GM18508 (cell line): Measurements from ENCODE around the gene MUC5B.

Experiments
- ATAC-seq: cut with Tn5 transposase; IDR thresholded peaks from one replicate; pipeline ENCODE4 v1.9.1; 2021; ENCODE audit warnings: moderate number of reproducible peaks; ENCODE audit not compliant: insufficient read depth, unreplicated experiment

The MUC5B gene

DNA sequence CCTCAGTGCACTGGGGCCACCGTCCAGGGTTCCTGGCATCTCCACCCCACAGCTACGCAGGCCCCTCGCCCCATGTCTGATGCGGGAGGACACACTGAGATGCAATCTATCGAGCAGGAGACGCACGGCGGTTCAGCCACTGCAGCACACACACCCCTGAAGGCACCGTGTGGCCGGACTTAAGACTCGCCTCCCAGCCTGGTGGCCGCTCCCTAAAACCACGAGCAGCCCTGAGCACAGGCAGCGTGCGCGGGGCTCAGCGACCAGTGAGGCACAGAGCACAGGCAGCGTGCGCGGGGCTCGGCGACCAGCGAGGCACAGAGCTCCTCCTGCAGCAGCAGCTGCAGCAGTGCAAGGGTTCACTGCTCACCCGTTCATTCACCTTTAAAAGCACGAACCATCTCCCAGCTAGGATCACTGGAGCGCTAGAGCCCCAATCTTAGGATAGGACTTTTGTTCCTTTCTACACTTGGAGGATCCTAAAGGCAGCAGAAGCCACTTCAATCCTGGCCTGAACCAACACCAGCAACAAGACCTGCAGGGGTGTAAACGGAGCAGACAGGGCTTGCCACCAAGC, 55.2 kb downstream of the MUC5B start:
- no peak for ATAC-seq

DNA sequence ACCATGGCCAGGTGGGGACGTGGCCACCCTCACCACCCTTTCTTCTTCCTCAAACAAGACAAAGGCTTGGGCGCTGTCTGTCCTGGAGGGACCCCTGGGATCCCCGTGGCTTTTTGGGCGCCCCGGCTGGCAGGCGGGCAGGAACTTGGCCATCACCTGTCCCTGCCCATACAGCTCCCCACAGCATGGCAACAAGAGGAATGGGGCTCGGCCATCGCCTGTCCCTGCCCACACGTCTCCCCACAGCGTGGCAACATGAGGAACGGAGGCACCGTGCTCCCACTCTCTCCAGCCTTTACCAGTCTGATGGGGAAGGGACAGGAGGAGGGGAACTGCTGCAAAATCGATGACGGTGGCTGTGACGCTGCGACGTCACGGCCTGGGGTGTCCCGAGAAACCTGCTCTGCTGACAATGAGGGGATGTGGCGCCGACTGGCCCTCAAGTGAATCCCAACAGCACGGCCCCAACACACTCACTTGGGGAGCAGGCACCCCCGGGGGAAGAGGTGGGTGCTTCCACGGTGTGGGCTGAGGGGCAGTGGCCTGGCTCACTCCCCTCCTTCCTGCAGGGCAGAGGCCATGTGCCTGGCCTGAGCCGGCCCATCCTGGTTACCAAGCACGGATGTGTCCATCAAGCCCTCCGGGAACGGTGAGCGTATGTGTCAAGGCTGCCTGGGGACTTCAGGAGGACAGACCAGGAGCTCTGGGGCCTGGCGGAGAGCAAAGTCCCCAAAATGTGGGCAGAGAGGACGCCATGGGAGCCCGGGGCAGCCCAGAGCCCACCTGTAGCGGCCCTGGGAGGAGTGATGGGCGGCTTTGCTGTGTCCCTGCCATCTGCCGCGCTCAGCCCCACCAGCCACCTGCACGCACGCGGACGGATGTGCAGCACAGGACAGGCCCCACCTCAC, 56.2 kb downstream of the MUC5B start:
- no peak for ATAC-seq

DNA sequence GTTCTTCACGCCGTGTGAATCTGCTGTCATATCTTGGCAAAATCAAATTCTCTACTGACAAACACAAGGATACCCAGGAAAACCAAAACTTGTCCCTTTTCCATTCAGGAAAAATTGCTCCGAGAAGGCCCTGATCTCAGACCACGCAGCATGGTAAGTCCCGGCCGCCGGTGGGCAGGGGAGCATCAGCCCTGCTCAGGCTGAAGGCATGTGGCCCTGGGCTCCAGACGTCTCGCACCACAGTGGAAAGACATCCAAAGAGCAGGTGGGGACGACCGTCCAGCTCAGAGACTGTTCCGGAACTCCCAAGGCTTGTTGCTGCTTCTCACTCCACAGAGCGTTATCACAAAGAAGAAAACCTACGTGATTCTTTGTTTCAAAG, 56.8 kb downstream of the MUC5B start:
- no peak for ATAC-seq

DNA sequence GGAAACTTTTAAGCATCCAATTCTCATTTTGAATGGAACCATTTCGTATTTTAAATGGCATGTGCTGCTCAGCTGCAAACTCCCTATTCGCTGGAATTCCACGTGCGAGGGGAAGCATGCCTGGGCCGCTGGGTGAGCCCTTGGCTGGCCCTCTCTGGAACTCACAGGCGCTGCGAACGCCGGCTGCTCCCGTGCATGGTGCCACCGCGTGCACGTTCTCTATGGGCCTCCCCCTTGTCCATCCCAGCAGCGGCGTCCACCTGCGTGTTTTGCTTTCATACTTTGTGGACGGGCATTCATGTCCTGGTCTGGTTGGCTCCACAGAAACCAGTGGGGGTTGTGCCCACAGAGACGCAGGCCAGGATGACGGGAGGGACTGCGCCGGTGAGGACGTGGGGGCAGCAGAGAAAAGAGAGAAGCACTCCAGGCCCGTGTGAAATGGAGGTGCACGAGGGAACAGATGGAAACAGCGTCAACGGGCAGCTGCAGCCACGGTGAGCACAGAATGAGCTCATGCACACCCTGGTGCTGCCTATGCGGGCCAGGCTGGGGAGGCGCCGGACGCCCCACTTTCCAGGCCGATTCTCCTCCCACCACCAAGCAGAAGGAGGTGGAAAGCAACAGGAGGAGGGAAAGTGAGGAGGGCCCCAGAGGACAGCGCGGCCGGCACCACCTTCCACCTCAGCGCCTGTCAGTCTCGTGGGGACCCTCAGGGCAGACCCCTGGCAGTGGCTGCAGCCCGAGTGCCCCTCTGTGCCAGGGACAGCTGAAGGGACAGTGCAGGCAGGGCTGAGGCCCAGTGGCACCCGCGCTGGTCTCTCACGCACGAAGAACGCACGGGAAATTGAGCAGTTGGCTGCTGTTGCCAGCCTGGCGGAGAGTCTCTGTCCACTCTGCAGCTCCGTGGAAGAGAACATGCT, 57.5 kb downstream of the MUC5B start:
- no peak for ATAC-seq

DNA sequence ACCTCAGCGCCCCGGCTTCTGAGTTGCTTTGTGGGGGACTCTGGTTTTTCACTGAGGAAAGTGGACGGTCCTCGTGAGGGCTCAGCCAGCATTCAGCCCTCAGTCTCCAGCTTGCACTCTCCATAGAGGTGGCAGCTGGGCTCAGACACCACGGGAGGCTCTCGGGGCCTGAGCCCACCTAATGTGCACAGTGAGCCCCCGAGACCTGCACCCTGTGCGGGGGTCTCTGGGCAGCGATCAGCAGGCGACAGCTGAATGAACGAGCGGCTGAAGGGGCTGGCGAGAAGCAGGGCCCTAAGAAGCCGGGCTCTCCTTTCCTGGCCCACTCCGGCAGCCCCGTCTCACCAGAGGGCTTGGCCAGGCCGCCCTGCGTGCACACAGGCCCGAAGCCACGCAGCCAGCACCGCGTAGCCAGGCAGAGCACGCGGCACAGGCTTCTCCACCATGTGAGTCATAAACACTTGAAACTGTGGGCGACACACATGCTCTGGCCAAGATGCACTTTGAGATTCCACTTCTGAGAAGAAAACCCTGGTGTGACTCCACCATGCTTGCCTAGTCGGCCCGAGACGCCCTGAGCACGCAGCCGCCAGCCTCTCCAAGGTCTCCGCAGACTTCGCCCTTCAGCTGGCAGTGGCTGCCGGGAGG, 58.6 kb downstream of the MUC5B start:
- no peak for ATAC-seq

DNA sequence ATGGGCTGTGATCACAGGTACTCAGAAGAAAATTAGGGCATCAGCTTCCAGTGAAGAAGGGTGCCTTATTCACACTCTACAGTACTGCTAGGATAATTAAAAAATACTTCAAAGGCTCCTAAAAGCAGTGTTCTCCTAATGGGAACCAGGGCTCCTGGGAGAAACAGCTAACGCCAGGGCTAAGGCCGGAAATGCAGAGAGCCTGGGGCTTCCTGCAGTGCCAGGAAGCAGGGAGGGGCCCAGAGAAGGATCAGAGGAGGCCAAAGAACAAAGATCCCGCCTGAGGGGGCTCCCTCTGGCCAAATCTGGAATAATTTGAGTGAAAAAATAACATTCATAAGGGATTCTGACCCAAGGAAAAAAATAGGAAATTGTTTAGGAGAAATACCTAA, 59.1 kb downstream of the MUC5B start:
- no peak for ATAC-seq

DNA sequence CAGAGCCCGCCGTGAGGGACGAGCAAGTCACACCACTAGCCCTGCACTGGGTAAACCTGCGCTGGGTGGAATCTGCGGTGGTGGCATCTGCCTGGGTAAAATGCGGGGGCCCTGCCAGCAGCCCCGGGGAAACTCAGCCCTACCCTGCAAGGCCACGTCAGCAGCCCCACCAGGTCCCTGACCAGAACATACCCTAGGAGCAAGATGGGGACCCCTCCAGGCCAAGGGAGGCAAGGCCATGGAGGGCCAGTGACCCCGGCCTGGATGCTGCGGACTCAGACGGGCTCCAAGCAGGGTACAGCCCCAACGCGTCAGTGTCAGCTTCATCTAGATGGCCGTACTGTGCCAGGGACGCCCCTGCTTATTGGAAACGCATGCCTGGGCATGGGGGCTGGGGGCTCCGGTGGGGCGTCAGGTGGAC, 60.2 kb downstream of the MUC5B start:
- ATAC-seq: no peak

DNA sequence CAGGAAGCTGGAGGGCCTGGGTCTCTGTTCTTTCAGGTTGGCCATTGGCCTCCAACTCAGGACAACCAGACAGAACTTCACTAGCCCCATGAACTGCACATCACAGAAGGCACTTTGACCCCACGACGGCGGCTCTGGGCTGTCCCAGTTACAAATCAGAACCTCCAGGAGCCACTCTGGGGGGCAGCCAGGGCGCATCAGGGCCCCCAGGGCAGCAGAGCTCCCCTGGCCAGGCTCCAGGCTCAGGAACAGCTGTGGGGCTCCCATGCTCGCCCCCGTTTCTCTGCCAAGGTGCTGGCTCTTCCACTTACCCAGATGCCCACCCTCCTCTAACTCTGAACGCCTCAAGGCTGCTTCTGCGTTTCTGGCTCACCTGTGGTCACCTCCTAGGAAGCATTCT, 61.0 kb downstream of the MUC5B start:
- ATAC-seq: no peak

DNA sequence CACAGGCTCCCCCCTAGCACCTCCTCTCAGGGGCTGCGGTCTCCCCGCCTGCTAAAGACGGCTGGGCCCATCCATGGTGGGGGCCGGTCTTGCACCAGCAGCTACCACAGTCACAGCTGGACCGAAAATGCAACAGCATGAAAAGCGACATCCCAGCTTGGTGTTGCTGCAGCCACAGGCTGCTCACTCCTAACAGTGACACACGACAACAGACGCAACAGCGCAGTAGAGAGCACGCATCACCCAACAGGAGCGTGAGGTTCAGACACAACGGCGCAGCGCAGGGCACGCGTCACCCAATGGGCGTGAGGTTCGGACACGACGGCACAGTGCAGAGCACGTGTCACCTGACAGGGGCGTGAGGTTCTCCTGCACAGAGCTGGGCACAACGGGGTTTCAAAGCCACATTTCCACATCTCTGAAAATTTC, 62.5 kb downstream of the MUC5B start:
- no peak for ATAC-seq

DNA sequence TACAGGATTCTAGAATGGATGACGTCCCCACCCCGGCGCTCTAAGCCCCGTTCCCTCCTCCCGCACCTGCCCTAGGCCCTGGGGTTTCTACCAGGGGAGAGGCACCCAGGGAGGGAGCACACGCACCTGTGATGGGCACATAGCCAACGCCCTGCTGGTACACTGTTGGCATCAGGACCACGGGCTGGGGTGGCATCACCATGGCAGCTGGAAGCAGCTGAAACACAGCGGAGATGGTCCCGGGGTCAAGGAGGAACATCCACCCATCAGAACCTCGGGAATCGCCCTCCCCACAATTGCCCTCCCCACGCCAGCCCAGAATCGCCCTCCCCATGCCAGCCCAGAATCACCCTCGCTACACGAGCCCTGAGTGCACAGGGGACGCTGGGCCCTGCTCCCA, 63.0 kb downstream of the MUC5B start:
- no peak for ATAC-seq

DNA sequence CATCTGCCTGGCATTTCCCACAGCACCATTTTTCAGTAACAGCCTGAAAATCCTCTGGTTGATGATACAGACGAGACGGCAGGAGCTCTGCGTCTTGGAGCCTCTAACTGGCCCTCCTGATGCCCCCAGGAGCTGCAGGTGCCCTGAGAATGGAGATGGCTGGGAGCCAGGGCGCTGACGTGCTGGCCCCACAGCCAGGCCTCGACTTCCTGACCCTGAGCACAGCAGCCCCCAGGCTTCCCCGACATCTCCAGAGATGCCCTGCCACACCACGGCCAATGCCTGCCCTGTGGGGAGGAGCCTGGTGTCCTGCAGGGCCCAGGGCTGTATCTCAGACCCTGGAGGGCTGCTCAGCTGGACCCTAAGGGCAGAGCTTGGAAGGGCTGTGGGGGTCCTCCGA, 65.1 kb downstream of the MUC5B start:
- ATAC-seq: no peak

DNA sequence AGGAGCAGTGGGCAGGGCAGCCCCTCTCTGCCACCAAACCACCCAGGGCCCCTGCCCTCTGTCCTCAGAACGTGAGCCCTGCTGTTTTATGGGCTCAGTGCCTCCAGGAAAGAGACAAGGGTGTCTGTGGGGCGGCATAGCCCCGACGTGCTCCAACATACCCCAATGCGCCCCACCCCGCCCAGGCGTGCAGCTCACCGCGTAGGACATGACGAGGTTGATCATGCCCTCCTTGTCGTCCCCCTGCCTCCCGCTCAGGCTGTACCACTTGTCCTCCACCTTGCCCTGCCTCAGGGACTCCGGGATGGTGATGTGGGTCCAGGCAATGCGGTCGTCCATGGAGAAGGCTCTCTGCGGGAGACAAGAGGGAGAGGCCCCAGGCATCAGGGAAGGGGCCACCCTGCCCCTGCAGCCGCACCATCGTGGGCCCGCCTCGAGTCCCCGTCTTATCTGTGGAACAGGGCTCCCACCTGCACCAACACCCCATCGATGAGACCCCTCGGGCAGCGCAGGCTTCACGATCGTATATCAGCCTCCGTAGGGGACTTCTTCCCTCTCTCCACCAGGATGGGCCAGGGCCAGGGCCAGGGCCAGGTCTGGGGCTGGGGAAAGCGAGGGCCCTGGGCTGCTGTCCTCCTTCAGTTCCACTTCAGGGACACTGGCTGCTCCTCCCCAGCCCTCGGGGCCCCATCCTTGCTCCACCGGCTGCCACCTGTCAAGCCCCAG, 65.7 kb downstream of the MUC5B start:
- ATAC-seq: no peak

DNA sequence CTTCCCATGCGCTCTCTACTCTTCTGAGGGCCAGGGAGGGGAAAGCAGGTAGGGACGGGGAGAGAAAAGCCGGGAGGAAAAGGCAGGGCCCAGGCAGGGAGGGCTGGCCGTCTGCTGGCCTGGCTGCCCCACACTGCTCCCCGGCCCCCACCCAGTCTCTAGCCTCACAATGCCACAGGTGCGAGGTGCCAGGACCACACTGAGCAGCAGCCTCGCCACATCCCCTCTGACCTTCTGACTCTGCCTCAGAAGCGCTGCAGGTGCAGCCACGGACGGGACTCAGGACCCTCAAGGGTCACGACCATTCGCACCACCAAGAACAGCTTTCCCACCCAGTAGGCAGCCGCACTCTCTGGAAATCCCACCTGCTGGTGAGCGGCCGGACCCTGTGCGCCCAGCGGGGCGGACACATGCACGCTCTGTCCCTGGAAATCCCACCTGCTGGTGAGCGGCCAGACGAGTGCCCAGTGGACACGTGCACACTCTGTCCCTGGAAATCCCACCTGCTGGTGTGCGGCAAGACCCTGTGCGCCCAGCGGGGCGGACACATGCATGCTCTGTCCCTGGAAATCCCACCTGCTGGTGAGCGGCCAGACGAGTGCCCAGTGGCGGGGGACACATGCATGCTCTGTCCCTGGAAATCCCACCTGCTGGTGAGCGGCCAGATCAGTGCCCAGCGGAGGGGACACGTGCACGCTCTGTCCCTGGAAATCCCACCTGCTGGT, 66.5 kb downstream of the MUC5B start:
- ATAC-seq: no peak

DNA sequence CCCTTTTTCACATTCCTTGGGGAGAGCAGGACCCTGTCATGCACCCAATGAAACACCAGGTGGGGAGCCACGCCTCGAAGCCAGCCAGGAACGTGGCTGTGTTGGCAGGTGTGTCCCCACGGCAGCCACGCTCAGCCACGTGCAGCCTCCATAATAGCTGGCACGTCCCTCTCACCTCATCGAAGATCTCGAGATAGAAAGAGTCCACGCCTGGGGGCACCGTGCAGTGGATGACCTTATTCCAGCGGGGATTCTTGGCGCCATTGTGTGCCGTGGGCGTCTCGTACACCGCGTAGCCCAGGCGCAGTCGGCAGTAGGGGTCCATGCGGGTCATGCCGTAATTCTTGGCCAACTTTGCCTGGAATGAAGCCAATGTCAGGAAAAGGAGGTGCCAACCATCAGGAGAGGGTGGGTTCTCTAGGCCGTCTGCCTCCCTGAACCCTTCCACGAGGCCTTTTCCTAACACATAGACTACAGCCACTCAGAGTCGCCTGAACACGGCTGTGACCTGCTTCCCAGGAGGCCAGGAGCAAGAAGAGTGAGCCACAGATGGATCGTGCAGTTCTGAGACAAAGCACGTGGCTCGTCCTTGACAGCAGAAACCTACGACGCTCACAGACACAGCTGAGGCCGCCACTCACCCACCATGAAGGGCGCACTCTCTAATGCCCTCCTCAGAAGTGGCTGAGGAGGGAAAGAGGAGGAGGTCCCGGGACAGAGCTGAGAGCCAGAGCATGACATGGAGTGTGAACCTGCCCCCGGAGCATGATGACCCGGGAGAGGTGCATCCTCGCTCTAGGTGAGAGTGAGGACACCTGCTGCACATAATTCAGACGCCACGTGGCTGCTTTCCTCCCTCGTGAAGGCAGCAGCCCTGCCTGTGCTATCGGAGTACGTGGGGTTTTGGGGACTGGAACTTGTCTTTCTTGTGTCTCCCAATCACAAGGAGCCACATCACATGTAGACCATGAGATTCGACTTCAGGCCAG, 67.5 kb downstream of the MUC5B start:
- no peak for ATAC-seq

DNA sequence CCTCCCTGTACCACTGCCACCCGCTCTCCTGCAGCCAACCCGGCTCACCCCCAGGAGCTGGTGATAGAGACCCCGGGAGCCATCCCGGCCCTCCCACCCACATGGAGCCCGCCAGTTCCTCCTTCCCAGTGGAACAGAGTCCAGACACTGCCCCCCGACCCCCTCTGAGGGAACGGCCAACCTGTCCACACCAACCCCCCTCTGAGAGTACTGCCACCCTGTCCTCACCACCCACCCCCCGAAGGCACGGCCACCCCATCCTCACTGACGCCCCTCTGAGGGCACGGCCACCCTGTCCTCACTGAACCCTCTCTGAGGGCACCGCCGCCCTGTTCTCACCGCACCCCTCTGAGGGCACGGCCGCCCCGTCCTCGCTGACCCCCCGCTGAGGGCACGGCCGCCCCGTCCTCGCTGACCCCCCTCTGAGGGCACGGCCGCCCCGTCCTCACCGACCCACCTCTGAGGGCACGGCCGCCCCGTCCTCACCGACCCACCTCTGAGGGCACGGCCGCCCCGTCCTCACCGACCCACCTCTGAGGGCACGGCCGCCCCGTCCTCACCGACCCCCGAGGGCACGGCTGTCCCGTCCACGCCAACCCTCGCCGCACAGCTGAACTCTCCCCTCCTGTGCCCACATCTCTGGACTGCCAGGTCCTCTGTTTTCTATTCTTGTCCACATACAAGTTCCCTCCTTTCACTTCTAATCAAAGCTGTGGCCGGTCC, 68.6 kb downstream of the MUC5B start:
- no peak for ATAC-seq

DNA sequence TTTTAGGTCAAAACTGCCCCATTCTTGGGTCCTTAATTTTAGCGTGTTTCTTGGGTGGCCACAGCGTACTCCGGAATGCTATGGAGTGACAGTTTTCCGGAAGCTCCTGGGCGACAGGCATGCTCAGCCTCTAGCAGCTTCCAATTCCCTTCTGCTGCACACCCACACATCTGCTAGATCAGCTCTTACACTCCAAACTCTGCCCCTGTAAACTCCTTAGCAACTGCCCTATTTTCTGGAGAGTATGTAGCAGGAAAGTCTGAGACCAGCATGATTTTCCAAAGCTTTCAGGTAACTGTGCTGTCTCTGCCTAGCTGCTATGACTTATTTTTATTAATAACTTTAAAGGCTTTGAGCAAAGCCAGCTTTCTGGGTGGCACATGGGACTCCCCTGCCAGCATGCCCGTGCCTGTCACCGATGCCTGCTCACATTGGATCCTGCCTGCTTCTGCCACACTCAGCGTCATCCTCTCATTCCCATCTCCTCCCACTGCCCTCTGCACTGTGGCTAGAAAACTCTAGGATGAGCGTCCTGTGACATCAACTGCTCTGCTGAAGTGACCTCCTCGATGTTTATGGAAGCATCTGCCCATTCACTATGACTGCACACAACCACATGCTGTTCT, 69.3 kb downstream of the MUC5B start:
- ATAC-seq: no peak
